HG03175 (cell line): Measurements from ENCODE around the gene SURF2.

Experiments used
- ATAC-seq: cut with Tn5 transposase; IDR thresholded peaks from one replicate; pipeline ENCODE4 v1.9.1; 2021; ENCODE audit warnings: mild to moderate bottlenecking, moderate library complexity; ENCODE audit not compliant: unreplicated experiment

SURF2 gene

DNA sequence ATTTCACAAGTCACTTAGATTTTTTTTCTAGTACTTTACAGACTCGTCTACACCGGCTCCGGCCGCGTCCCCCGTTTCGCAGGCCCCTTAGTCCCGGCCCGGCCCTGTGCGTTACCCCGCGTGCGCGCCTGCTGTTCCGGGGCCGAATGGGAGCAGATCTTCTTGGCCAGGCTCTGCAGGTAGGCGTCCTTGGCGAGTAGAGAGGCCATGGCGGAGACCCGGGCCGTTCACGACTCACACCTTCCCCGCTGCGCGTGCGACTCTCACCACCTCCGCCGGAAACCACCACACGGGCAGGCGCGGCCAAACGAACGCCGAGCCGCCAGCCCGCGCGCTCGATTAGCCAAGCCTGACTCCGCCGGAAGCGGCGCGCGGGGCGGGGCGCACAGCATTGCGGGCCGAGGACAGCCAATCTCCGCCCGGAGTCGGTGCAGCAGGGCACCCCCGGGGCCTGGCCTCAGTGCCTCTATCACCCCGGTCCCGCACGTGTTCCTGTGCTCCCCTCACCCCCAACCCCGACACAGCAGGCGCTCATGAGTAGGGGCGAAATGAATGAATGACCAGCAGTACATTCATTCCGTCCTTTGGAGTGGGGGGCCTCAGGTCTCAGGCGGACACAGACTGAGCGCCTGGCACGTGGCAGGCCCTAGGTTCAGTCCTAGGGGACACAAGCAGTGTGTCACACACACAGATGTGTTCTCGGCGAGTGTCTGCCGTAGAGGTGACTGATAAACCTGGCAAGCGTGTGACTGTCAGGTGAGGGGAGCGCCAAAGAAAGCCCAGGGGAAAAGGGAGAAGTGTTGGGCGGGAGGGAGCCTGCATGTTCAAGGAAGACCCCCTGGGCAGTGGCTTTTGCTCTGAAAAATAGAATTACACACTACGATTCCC lies 20.2 kb upstream of the SURF2 start, which contains the start of gene SURF6:
Gene SURF6 (minus strand): TSS at position 265 of the 888 bp plus-strand sequence. CDS start 56 bp downstream, at position 209.
- ATAC-seq, result peak; percentile 84

DNA sequence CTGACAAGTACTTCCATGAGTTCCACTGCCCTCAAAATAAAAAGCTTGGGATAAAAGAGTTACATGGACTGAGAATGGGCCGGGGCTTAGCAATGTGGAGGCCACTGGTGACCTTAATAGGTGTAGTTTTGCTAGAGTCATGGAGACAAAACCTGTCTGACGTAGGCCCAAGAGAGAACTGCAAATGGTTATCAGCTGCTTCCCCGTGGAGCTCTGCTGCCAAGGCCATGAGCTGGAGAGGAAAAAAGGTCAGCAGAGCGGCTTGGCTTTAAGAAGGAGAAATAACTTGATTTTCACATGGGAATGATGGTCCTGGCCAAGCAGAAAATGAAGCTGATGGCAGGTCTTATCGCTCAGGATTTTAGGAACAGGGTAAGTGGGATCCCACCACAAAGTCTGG lies 16.7 kb upstream of the SURF2 start:
- no peak for ATAC-seq

DNA sequence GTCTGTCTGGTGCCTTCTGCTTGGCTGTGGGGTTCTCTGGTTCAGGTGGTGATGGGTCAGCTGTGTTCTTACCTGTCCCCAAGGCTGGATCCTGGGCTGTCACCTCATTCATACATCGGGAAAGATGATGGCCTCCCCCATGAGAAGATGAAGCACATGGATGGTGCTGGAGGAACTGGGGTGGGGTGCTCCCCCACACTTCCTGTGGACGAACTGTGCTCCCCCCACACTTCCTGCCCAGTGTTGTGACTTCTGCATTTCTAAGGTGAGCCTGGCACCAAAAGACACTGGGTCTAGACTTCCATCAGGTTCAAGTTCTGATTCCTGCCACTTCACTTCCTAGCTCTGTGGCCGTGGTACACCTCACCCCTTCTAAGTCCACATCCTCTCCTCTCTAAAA lies 16.1 kb upstream of the SURF2 start:
- ATAC-seq, result no peak

GRCh38 chr9:133340916-133341315 lies 15.4 kb upstream of the SURF2 start:
- no peak for ATAC-seq

DNA sequence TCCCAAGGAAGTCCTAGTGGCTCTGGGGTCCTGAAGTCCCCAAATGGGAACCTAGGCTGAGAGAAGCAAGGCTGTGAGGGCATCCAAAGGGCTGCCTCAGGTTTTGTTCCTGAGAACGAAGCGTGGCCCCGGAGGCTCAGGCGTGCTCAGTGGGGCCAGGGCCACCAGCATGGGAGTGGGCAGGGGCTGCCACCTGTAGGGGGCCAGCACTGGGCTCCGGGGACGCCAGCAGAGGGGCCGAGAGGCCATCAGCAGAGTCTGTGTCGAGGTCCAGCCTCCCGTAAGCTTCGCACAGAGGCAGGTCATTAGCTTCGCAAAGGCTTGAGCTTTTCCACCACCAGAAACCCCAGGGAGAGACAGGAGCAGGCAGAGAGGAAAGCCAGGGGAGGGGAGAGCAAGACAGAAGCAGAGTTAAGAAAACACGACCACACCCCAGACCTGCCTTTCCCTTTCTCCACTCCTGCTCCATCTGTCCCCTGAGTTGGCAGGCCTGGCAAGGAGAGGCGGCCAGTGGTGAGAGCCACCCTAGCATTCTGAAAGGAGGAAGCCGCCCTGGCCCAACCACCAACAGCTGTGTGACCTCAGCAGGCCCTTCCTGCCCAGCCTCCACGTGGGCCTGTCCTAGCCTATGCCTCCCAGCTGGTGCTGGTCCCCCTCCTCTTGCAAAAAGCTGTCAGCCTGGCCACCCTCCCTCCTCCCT lies 14.8 kb upstream of the SURF2 start:
- no peak for ATAC-seq

- ATAC-seq, result no peak
These were observed 14.3 kb upstream of the SURF2 start for GRCh38 chr9:133342069-133342406.

DNA sequence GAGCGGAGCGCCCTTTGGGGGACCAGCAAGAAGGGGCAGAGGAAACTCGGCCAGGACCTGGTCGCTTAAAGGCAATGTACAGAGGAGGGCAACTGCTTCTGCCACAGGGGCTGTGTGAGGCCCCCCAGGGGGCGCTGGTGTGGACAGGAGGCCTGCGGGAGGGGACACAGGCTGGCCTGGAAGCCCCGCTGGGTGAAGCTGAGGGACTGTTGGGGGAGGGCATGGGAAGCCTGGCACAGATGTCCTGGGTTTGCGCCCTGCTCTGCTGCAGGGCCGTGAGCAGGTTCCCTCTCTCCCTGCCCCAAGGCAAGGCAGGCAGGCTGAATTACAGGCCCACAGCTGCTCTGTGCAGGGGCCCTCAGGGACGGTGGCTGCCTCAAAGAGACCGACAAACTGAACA lies 13.8 kb upstream of the SURF2 start:
- no peak for ATAC-seq

DNA sequence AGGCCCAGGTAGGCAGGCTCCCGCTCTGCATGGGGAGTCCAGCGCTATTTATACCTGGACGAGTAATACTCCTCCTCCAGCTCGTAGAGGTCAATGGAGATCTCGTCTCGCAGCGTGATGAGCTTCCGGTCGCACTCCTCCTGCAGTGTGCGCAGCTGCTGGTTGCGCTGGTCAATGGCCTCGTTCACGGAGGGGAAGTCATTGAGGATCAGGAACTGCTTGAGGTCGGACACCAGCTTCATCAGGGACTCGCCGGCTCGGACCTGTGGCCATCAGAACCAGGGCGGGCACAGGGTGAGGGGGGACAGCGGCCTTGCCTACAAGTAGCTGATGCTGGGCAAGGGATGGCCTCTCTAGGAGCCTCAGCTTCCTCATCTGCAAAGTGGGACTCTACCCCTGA lies 12.3 kb upstream of the SURF2 start:
- ATAC-seq, result no peak

GRCh38 chr9:133344979-133345378 lies 11.4 kb upstream of the SURF2 start:
- no peak for ATAC-seq

DNA sequence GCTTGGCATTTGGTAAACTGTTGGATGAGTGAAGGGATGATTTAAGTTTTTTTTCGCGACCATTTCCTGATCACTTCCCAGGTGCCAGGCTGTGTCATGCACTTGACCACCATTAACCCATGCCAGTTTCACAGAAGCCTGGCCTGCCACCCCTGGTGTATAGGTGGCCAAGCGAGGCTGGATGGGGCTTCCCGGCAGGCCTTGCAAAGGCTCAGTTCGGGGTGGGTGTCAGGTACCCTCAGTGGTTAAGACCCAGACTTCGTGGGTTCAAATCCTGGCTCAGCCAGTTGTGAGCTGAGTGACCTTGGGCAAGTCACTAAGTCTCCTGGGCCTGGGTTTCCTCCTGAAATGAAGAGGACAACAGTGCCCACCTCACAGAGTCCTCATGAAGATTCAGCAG lies 10.8 kb upstream of the SURF2 start:
- no peak for ATAC-seq

GRCh38 chr9:133346021-133346785 lies 10.1 kb upstream of the SURF2 start:
- ATAC-seq, result no peak

- ATAC-seq, result peak; percentile 48
These were observed 8.8 kb upstream of the SURF2 start for GRCh38 chr9:133347515-133347984.

DNA sequence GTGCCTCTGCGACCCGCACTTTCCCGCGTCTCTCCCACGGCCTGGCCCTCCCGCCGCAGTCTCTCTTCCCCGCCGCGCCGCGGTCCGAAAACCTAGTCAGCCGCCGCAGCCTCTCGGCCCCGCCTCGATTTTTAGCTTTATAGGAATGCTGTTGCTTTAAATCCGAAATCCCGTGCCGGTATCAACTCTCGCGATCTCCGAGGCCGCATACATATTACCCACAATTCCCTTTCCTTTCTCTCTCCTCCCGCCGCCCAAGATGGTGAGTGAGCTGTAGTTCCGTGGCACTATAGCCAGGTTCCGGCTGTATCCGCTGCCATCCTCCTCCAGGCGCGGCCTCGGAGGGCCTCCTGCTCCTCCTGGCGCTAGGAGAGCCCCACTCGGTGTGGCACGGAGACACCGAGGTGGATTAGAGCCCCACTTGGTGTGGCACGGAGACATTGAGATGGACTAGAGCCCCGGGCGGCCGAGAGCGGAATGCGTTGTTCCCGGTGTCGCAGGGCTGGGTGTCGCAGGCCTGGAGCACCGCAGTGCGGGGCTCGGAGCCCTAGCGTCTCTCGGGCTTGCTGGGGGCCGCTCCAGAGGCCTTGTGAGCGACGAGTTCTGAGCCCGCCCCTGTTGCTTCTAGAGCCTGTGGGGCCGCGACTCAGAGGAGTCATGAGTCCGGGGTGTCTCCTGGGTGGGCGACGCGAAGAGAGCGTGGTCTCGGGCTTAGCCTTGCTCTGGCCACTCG lies 8.2 kb upstream of the SURF2 start, which contains the start of the genes MED22 and RPL7A:
Gene MED22 (minus strand): TSS at position 147 of the 733 bp plus-strand sequence. CDS start 1,469 bp downstream, outside the sequence.
Gene RPL7A (plus strand): TSS at position 234 of the 733 bp plus-strand sequence. CDS start 26 bp downstream, at position 260.
- ATAC-seq, result peak; percentile 78

- no peak for ATAC-seq
These were observed 7.4 kb upstream of the SURF2 start for GRCh38 chr9:133348718-133349573.

- no peak for ATAC-seq
These were observed 6.3 kb upstream of the SURF2 start for GRCh38 chr9:133349965-133350616.

GRCh38 chr9:133351526-133351907 lies 4.8 kb upstream of the SURF2 start:
- ATAC-seq, result no peak

DNA sequence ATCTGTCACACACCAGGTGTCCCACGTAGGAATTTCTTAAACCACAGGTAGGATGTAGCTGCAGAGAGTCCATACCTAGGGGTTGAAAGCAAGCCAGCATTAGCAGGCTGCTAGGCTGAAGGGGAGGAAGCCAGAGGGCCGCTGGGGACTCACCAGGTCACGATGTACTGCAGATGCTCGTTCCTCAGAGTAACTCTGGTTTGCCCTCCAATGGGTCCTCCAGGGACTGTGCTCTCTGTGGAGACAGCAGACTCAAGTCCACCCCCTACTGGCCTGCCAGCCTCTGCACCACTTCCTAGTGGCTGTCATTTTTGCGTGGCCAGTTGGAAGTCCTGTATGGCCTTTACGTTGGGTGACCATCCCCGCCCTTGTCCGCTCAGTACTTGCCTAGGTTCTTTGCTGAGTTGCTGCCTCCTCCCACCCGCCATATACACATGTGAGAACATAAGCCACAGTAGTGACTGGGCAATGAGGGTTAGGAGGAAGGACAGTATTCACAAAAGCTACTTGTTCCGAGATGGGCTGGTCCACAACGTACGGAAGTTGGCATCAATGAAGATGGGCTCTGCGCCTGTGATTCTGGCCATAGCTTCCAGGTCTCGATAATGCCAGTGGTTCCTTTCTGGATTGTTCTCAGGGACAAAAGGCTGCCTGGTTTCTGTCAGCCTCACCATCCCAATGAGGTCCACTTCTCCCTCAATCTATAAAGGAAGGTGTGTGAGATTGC lies 4.3 kb upstream of the SURF2 start:
- no peak for ATAC-seq

GRCh38 chr9:133352635-133353340 lies 3.6 kb upstream of the SURF2 start:
- no peak for ATAC-seq
